HepG2 (cell line): ENCODE data around the gene ACP7. TPM values are rescaled to one million over a fixed set of nuclear protein-coding genes. Genes with fewer than 3 reads are reported as not detected.

Experiments
- ELF4 ChIP-seq: sonication (generic); formaldehyde crosslinking; IDR thresholded peaks from 2 replicates; pipeline ENCODE4 v1.5.0; 2020; ENCODE audit warnings: missing genetic modification reagents, mild to moderate bottlenecking, moderate library complexity, borderline replicate concordance
- ZNF430 ChIP-seq: sonication (generic); formaldehyde crosslinking; IDR thresholded peaks from 2 replicates; pipeline ENCODE4 v1.9.0; 2021; ENCODE audit warnings: mild to moderate bottlenecking, missing genetic modification reagents
- ZSCAN25 ChIP-seq: sonication (generic); formaldehyde crosslinking; IDR thresholded peaks from 2 replicates; pipeline ENCODE4 v1.8.0; 2022; ENCODE audit warnings: mild to moderate bottlenecking, missing genetic modification reagents
- polyA plus RNA-seq, 8 experiments: library from polyadenylated mRNA; depleted of rRNA in 3 of 8; stranded (reverse) in 7 of 8; unstranded in 1 of 8; fragments of >200 nt; fragmentation: Illumina TruSeq in 4 of 8; extraction: Trizol in 4 of 8; gene quantifications; 2 replicates each; pipeline versions ENCODE4 v1.2.1 to v1.2.3, GENCODE V29; 2011 to 2016; ENCODE audit warnings: low read depth in 4 of 8, missing spikeins in 1 of 8, mixed read lengths in 1 of 8; ENCODE audit not compliant: insufficient read depth in 1 of 8
- total RNA-seq, 5 experiments: library from RNA; depleted of rRNA; stranded (reverse); fragments of >200 nt; fragmentation: Illumina TruSeq; extraction: Trizol; gene quantifications; 2 replicates each; pipeline ENCODE4 v1.2.3, GENCODE V29; 2016; ENCODE audit warnings: low read depth in 1 of 5
- TF ChIP-seq, protein P1 (sequence below): sonication (generic); formaldehyde crosslinking; IDR thresholded peaks from 2 replicates; pipeline ENCODE4 v1.9.0; 2021; ENCODE audit warnings: missing genetic modification reagents, borderline replicate concordance
- TF ChIP-seq, protein P2 (sequence below): sonication (generic); formaldehyde crosslinking; IDR thresholded peaks from 2 replicates; pipeline ENCODE4 v1.8.1; 2022; ENCODE audit warnings: low read depth, mild to moderate bottlenecking, missing genetic modification reagents
- TF ChIP-seq, protein P3 (sequence below): sonication (generic); formaldehyde crosslinking; IDR thresholded peaks from 2 replicates; pipeline ENCODE4 v1.4.0; 2020; ENCODE audit warnings: missing genetic modification reagents, mild to moderate bottlenecking, borderline replicate concordance
- TF ChIP-seq, protein P4 (sequence below): sonication (generic); formaldehyde crosslinking; IDR thresholded peaks from 2 replicates; pipeline ENCODE4 v1.4.0; 2020; ENCODE audit warnings: missing genetic modification reagents, borderline replicate concordance
- TF ChIP-seq, protein P5 (sequence below): sonication (generic); formaldehyde crosslinking; IDR thresholded peaks from 2 replicates; pipeline ENCODE4 v1.4.0; 2020; ENCODE audit warnings: mild to moderate bottlenecking, missing genetic modification reagents
- TF ChIP-seq, protein P6 (sequence below): conservative IDR thresholded peaks from 2 replicates; pipeline ENCODE4 v1.6.1; 2018; ENCODE audit warnings: missing genetic modification reagents

Gene ACP7
- total and polyA plus RNA-seq, 2 of the 13 experiments (the other 11 are each of a cell fraction or from before 2014, with no cell fraction given): not detected

DNA sequence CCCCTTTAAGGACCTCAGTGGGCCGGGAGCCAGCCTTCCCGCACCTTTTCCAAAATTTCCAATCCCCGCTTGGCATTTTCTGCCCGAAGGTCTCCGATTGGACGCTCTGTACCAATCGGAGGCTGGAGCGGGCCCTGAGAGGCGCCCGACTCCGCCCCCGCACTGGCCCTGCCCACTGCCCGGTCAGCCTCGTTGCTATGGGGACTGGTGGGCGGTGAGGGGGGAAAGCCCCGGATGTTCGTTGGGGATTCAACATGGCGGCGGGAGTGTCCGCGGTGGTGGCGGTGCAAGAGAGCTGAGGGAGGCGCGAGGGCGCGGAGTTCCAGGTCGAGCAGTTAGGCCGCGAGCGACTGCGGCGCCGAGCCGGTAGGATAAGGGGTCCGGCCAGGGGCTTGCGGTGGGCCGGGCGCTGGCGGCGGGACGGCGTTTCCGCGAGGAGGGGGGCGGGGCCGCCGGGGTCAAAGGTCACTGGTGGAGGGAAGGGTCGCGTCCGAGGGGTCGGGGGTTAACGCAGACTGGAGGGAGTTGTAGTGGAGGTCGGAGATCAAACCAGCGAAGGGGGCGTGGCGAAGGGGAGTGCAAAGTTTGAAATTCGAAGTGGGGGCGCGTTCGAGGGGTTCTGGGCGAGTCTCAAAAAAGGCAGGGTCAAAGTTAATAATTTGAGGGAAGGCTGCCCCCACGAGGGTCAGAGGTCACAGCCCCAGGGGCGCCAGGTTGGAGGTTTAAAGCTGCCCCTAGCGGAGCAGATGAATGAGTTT is 41.6 kb downstream of the ACP7 start, which contains the start of gene PAK4 (continued):
- TF ChIP-seq, protein P1, sequence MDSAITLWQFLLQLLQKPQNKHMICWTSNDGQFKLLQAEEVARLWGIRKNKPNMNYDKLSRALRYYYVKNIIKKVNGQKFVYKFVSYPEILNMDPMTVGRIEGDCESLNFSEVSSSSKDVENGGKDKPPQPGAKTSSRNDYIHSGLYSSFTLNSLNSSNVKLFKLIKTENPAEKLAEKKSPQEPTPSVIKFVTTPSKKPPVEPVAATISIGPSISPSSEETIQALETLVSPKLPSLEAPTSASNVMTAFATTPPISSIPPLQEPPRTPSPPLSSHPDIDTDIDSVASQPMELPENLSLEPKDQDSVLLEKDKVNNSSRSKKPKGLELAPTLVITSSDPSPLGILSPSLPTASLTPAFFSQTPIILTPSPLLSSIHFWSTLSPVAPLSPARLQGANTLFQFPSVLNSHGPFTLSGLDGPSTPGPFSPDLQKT: no peak
- TF ChIP-seq, protein P2, sequence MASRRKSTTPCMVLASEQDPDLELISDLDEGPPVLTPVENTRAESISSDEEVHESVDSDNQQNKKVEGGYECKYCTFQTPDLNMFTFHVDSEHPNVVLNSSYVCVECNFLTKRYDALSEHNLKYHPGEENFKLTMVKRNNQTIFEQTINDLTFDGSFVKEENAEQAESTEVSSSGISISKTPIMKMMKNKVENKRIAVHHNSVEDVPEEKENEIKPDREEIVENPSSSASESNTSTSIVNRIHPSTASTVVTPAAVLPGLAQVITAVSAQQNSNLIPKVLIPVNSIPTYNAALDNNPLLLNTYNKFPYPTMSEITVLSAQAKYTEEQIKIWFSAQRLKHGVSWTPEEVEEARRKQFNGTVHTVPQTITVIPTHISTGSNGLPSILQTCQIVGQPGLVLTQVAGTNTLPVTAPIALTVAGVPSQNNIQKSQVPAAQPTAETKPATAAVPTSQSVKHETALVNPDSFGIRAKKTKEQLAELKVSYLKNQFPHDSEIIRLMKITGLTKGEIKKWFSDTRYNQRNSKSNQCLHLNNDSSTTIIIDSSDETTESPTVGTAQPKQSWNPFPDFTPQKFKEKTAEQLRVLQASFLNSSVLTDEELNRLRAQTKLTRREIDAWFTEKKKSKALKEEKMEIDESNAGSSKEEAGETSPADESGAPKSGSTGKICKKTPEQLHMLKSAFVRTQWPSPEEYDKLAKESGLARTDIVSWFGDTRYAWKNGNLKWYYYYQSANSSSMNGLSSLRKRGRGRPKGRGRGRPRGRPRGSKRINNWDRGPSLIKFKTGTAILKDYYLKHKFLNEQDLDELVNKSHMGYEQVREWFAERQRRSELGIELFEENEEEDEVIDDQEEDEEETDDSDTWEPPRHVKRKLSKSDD: peak; percentile 87
- peak; percentile 71 for TF ChIP-seq ZSCAN25 (CRISPR knock-in tag)
- TF ChIP-seq, protein P3, sequence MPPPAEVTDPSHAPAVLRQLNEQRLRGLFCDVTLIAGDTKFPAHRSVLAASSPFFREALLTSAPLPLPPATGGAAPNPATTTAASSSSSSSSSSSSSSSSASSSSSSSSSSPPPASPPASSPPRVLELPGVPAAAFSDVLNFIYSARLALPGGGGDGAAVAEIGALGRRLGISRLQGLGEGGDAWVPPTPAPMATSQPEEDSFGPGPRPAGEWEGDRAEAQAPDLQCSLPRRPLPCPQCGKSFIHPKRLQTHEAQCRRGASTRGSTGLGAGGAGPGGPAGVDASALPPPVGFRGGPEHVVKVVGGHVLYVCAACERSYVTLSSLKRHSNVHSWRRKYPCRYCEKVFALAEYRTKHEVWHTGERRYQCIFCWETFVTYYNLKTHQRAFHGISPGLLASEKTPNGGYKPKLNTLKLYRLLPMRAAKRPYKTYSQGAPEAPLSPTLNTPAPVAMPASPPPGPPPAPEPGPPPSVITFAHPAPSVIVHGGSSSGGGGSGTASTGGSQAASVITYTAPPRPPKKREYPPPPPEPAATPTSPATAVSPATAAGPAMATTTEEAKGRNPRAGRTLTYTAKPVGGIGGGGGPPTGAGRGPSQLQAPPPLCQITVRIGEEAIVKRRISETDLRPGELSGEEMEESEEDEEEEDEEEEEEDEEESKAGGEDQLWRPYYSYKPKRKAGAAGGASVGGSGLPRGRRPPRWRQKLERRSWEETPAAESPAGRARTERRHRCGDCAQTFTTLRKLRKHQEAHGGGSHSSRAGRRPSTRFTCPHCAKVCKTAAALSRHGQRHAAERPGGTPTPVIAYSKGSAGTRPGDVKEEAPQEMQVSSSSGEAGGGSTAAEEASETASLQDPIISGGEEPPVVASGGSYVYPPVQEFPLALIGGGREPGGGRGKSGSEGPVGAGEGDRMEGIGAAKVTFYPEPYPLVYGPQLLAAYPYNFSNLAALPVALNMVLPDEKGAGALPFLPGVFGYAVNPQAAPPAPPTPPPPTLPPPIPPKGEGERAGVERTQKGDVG (CRISPR knock-in tag): no peak; the same call in 1 of the 2 replicates
- TF ChIP-seq, protein P4, sequence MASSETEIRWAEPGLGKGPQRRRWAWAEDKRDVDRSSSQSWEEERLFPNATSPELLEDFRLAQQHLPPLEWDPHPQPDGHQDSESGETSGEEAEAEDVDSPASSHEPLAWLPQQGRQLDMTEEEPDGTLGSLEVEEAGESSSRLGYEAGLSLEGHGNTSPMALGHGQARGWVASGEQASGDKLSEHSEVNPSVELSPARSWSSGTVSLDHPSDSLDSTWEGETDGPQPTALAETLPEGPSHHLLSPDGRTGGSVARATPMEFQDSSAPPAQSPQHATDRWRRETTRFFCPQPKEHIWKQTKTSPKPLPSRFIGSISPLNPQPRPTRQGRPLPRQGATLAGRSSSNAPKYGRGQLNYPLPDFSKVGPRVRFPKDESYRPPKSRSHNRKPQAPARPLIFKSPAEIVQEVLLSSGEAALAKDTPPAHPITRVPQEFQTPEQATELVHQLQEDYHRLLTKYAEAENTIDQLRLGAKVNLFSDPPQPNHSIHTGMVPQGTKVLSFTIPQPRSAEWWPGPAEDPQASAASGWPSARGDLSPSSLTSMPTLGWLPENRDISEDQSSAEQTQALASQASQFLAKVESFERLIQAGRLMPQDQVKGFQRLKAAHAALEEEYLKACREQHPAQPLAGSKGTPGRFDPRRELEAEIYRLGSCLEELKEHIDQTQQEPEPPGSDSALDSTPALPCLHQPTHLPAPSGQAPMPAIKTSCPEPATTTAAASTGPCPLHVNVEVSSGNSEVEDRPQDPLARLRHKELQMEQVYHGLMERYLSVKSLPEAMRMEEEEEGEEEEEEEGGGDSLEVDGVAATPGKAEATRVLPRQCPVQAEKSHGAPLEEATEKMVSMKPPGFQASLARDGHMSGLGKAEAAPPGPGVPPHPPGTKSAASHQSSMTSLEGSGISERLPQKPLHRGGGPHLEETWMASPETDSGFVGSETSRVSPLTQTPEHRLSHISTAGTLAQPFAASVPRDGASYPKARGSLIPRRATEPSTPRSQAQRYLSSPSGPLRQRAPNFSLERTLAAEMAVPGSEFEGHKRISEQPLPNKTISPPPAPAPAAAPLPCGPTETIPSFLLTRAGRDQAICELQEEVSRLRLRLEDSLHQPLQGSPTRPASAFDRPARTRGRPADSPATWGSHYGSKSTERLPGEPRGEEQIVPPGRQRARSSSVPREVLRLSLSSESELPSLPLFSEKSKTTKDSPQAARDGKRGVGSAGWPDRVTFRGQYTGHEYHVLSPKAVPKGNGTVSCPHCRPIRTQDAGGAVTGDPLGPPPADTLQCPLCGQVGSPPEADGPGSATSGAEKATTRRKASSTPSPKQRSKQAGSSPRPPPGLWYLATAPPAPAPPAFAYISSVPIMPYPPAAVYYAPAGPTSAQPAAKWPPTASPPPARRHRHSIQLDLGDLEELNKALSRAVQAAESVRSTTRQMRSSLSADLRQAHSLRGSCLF: no peak
- no peak for TF ChIP-seq ZNF430 (CRISPR knock-in tag)
- TF ChIP-seq, protein P5, sequence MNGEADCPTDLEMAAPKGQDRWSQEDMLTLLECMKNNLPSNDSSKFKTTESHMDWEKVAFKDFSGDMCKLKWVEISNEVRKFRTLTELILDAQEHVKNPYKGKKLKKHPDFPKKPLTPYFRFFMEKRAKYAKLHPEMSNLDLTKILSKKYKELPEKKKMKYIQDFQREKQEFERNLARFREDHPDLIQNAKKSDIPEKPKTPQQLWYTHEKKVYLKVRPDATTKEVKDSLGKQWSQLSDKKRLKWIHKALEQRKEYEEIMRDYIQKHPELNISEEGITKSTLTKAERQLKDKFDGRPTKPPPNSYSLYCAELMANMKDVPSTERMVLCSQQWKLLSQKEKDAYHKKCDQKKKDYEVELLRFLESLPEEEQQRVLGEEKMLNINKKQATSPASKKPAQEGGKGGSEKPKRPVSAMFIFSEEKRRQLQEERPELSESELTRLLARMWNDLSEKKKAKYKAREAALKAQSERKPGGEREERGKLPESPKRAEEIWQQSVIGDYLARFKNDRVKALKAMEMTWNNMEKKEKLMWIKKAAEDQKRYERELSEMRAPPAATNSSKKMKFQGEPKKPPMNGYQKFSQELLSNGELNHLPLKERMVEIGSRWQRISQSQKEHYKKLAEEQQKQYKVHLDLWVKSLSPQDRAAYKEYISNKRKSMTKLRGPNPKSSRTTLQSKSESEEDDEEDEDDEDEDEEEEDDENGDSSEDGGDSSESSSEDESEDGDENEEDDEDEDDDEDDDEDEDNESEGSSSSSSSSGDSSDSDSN (CRISPR knock-in tag): peak; percentile 73
- TF ChIP-seq, protein P6, sequence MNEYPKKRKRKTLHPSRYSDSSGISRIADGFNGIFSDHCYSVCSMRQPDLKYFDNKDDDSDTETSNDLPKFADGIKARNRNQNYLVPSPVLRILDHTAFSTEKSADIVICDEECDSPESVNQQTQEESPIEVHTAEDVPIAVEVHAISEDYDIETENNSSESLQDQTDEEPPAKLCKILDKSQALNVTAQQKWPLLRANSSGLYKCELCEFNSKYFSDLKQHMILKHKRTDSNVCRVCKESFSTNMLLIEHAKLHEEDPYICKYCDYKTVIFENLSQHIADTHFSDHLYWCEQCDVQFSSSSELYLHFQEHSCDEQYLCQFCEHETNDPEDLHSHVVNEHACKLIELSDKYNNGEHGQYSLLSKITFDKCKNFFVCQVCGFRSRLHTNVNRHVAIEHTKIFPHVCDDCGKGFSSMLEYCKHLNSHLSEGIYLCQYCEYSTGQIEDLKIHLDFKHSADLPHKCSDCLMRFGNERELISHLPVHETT (CRISPR knock-in tag): 0 out of 2 replicates have a peak, but pooled peaks have one; percentile 60
- peak; percentile 62; the same call in 1 of the 2 replicates for TF ChIP-seq ELF4 (CRISPR knock-in tag)
